HG03108 (cell line): Measurements from ENCODE around the gene SCGB1C1.
"Not testable (repeated sequence)": the region's sequence is repeated elsewhere in the genome, so short reads cannot be mapped to it uniquely, and the experiment has no call there.

Source experiments
- ATAC-seq: cut with Tn5 transposase; IDR thresholded peaks from one replicate; pipeline ENCODE4 v1.9.1; 2021; ENCODE audit warnings: moderate library complexity; ENCODE audit not compliant: unreplicated experiment

The SCGB1C1 gene

GRCh38 chr11:192674-193128, at the start of gene SCGB1C1:
TSS of gene SCGB1C1 (plus strand) at chr11:193078. CDS start at chr11:193100, 22 bp downstream.
- ATAC-seq: not testable (repeated sequence)

GRCh38 chr11:180242-180641, 12.6 kb upstream of the SCGB1C1 start:
- ATAC-seq: not testable (repeated sequence)

DNA sequence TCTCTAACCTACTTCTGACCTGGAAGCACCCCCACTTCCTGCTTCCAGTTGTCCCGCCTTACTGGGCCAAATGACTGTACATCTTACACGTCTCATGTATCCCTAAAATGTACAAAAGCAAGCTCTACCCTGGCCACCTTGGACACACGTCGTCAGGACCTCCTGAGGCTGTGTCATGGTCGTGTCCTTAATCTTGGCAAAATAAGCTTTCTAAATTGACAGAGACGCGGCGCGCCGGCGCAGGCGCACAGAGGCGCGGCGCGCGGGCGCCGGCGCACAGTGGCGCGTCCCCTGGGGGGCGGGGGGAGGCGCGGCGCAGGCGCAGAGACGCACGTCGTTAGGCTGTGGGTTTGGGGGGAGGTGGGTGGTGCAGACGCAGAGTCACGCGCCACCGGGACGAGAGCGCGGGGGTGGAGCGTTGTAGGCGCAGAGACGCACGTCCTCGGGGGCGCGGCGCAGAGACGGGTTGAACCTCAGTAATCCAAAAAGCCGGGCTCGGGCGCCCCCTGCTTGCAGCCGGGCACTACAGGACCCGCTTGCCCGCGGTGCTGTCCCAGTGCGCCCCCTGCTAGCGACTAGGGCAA, 3.6 kb upstream of the SCGB1C1 start:
- ATAC-seq: not testable (repeated sequence)

DNA sequence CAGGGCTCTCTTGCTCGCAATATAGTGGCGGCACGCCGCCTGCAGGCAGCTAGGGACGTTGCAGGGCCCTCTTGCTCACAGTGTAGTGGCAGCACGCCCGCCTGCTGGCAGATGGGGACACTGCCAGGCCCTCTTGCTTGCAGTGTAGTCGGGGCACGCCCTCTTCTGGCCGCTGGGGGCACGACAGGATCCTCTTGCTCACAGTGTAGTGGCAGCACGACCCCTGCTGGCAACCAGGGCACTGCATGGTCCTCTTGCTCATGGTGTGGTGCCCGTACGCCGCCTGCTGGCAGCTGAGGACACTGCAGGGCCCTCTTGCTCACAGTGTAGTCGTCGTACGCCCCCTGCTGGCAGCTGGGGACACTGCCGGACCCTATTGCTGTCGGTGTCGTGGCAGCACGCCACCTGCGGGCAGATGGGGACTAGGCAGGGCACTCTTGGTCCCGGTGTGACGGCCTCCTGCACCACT, 3.0 kb upstream of the SCGB1C1 start:
- peak; percentile 81 for ATAC-seq

GRCh38 chr11:190546-190945, 2.3 kb upstream of the SCGB1C1 start:
- ATAC-seq: not testable (repeated sequence)

DNA sequence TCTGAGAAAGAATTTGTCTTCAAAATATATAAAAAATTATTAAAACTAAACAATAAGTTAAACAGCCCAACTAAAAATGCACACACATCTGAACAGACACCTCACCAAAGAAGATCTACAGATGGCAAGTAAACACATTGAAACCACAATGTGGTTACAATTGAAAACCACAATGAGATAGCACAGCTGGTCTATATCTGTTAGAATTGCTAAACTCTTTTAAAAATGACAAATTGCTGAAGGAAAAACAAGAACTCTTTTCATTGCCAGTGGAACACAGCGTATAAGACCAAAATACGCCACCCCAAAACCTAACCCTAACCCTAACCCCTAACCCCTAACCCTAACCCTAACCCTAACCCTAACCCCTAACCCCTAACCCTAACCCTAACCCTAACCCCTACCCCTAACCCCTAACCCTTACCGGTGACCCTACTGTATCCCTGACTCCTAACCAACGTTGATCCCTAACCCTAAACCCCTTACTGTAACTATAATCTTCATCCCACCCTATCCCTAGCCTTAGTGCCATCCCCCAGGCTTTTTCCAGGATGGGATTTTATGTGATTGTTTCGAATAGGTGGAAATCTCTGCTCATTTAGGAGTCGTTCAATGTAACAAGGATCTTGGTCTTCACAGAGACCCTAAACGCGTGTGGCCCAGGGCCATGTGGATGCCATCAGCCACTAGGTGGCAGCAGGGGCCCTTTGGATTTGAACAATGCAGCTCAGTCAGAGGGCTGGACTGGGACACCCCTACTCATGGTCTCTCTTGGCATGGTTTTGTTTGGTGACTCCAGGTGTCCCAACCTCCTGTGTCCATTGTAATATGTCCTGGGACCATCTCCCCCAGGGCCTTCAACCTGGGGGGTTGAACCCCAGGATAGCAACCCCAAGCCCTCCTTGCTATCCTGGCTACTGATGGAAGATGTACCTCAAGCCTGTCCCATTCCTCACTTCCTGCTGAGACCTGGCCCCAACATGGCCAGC, 1.1 kb upstream of the SCGB1C1 start:
- not testable (repeated sequence) for ATAC-seq

DNA sequence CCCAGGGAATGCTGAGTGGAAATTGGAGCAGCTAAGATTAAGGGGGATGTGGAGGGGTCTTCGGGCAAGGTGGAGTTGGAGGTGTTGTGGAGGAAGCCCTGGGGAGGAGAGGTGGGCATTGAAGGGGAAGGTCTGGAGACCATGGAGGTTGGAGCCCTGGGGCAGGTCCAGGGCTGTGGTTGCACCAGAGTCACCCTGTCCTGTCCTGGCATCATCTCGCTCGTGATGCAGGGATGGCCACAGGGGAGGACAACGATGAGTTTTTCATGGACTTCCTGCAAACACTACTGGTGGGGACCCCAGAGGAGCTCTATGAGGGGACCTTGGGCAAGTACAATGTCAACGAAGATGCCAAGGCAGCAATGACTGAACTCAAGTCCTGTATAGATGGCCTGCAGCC, 603 bp downstream of the SCGB1C1 start:
- not testable (repeated sequence) for ATAC-seq

DNA sequence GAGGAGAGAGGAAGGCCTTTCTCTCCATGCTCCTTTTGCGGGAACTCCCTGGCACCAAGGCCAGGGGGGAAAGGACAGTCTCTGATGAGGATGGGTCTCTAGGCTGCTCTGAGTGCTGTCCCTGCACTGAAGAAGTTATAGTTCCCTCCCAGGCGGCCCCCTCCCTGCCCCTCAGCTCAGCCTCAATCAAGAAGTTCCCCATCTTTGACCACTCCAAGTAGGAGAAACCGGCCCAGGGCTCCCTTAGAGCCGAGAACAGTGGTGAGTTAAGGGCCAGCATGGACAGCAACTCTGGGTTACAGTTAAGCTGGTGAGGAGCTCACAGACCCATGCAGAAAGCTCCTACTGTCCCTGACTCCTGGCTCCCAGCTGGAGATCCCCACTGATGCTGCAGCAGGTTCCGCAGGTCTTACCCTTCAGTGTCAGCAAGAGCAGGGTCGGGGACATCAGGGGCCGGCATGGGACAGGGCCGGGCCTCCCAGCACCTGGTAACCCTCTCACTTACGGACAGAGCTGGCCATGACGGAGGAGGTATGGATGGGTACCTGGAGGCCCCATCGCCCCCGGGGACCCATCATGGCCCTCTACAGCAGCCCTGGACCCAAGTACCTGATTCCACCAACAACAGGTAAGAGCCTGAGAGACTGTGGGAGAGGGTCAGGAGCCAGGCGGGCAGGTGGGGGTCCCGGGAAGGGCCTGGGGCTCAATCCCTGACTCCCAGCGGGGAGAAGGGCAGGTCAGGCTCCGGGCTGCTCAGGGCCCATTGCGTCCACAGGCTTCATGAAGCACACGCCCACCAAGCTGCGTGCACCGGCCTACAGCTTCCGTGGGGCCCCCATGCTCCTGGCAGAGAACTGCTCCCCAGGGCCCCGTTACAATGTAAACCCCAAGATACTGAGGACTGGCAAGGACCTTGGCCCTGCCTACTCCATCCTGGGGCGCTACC, 4.2 kb downstream of the SCGB1C1 start:
- no peak for ATAC-seq

DNA sequence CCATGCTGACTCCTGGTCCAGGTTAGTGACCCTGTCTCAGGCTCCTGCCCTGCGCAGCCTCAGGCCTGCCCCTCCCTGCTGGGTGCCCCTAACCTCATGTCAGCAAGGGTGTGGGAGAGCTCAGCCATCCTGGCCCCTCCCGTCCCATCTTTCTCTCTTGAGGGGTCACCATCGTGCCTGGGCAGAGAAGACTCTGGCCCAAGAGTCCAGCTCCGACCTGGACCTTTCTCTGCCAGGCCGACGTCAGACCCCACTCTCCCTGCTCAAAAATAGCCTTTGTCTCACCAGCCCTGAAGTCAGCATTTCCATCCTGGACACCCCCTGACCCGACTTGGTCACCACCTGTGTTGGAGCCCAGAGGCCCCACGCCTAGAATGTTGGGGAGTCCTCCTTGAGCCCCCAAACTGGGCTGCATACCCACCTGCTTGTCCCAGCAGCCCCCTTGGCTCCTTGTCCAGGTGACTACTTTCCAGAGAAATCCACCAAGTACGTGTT, 4.9 kb downstream of the SCGB1C1 start:
- no peak for ATAC-seq

DNA sequence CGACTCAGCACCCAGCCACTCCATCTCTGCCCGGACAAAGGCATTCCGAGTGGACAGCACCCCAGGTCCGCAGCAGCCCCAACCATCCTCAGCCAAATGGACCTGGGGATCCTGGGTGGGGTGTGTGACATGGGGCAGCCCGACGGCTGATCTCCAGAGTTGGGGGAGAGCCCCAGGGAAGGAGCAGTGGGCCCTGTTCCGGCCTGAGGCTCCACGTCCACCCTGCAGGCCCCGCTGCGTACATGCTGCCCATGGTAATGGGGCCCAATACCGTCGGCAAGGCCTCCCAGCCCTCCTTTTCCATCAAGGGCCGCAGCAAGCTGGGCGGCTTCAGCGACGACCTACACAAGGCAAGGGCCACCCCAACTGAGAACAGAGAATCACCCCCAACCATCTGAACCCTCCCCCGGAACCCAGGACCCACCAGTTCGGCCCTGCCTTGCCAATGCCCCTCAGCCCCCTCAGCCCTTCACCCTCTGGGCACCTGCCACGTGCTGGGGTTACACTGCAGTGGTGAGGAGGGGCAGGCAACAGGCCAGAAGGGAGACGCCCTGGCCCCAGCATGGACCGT, 5.4 kb downstream of the SCGB1C1 start:
- no peak for ATAC-seq

- ATAC-seq: no peak
These were observed 6.2 kb downstream of the SCGB1C1 start for GRCh38 chr11:199004-199581.

- ATAC-seq: no peak
These were observed 6.9 kb downstream of the SCGB1C1 start for GRCh38 chr11:199782-200181.

- no peak for ATAC-seq
These were observed 7.5 kb downstream of the SCGB1C1 start for GRCh38 chr11:200224-201003.

GRCh38 chr11:201966-202365, 9.1 kb downstream of the SCGB1C1 start:
- no peak for ATAC-seq

DNA sequence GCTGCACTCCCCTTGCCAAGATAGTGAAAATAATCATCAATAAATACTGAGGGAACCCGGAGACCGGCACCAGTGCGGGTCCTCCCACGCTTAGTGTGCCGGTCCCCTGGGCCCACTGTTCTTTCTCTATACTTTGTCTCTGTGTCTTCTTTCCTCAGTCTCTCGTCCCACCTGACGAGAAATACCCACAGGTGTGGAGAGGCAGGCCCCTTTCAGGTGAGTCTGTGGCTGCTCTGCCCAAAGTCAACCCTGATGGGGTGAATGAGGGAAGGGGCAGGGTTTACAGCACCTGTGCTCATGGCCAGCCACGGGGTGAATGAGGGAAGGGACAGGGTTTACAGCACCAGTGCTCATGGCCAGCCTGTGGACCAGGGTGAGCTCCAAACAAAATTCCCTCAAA, 9.6 kb downstream of the SCGB1C1 start:
- no peak for ATAC-seq

GRCh38 chr11:203056-203944, 10.4 kb downstream of the SCGB1C1 start:
- ATAC-seq: no peak

DNA sequence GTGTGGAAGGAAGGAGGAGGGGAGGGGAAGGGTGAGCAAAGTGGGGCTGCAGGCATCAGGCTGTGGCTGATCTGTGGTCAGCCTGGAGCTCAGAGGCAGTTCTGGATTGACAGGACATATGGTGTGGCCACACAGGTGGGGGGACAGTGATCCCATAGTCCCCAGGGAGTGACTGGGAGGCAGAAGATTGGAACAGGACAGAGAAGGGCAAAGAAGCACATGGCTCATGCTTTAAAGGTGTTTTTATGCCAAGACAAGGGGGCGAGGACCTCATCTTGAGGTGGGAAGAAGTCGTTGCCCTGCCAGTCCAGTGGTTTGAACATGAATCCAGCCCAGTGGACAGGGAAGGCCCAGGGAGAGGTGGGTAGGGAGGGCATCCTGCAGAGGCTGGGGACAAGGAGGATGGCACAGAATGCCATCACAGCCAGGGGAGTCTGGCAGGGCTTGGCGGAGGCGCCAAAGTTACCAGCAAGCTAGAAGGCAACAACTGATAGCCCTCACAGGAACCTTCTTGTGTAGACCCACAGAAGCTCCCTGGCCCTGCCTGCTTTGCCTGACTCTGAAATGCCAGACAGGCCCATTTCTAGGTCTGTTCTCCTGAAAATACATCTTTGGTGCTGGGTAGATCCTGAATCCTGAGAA, 11.2 kb downstream of the SCGB1C1 start:
- no peak for ATAC-seq
